ENCODE data around the gene PTK6.

- TF ChIP-seq CTCF (IDR thresholded peaks at IDR 0.05) = no peak
- TF ChIP-seq POLR2A (IDR thresholded peaks at IDR 0.05) = no peak
Measured at GRCh38 chr20:63491635-63492230, 45.4 kb downstream of the PTK6 start.

Measured in testis (tissue), 2 donors.